Endothelial cell of umbilical vein (primary cell): ENCODE data around the gene THEM5. TPM values are rescaled to one million over a fixed set of nuclear protein-coding genes. Genes with fewer than 3 reads are reported as not detected.

Source experiments
- BruUV-seq: library from RNA; stranded (reverse); fragments of 400-500 nt; replicated peaks from 2 replicates; lab custom pipeline; 2021; lab: Mats Ljungman, UMichigan
- CTCF ChIA-PET: fragments of 300-600, 350-600 bp; sonication (Branson Sonifier 250); formaldehyde crosslinking; loops from one replicate; lab custom pipeline; 2021; ENCODE audit warnings: antibody characterized with exemption, inconsistent platforms; lab: Charles Lee
- POLR2A ChIA-PET: fragments of 300-600, 350-600 bp; sonication (Branson Sonifier 250); formaldehyde crosslinking; loops from one replicate; lab custom pipeline; 2021; ENCODE audit warnings: antibody characterized with exemption, inconsistent platforms; lab: Charles Lee
- DNase-seq: peaks from one replicate; pipeline ENCODE4 v3.0.0-alpha.2; 2011; ENCODE audit warnings: low read depth, low spot score
- FAIRE-seq: peaks from 2 replicates; lab custom pipeline; 2011; peaks lifted over from hg19 to GRCh38; lab: Jason Lieb, UNC
- H2AFZ ChIP-seq: 2 replicates; pipeline ENCODE4 v1.6.0; 2012; ENCODE audit warnings: low read depth, low read length, control low read depth, inconsistent platforms
- H3K27ac ChIP-seq: 2 replicates; pipeline ENCODE4 v1.5.1; 2011; ENCODE audit warnings: low read depth, mild to moderate bottlenecking, control low read depth, low read length, moderate library complexity; ENCODE audit not compliant: insufficient read depth
- H3K27me3 ChIP-seq, 2 experiments: 2 replicates each; pipeline versions ENCODE4 v1.6.0 to v1.6.1; 2011; ENCODE audit warnings: low read length in 2 of 2, mixed read lengths in 1 of 2; ENCODE audit not compliant: control insufficient read depth in 2 of 2, insufficient read depth in 2 of 2
- H3K36me3 ChIP-seq, 2 experiments: 2 replicates in 1 of 2; 3 replicates in 1 of 2; pipeline ENCODE4 v1.5.1; 2011; ENCODE audit warnings: low read length in 2 of 2, mild to moderate bottlenecking in 1 of 2, moderate library complexity in 1 of 2; ENCODE audit not compliant: control insufficient read depth in 2 of 2, insufficient read depth in 2 of 2; ENCODE audit errors: extremely low read depth in 1 of 2
- H3K4me1 ChIP-seq: 3 replicates; pipeline ENCODE4 v1.5.1; 2011; ENCODE audit warnings: mild to moderate bottlenecking, low read length; ENCODE audit not compliant: control insufficient read depth, insufficient read depth; ENCODE audit errors: extremely low read depth
- H3K4me2 ChIP-seq: 2 replicates; pipeline ENCODE4 v1.6.1; 2011; ENCODE audit warnings: low read length, control low read depth, mixed read lengths; ENCODE audit not compliant: insufficient read depth
- H3K4me3 ChIP-seq, 3 experiments: fragments of 200-600 bp in 1 of 3; sonication (generic), shearing (Covaris generic) in 1 of 3; replicated peaks in 1 of 3; 2 replicates each; pipeline ENCODE4 v1.5.1; 2011 to 2016; ENCODE audit warnings: control low read depth in 3 of 3, low read length in 3 of 3, mild to moderate bottlenecking in 2 of 3, inconsistent platforms in 1 of 3, low read depth in 1 of 3, moderate library complexity in 1 of 3; ENCODE audit not compliant: insufficient read depth in 1 of 3
- H3K79me2 ChIP-seq: 2 replicates; pipeline ENCODE4 v1.6.0; 2012; ENCODE audit warnings: low read length, inconsistent platforms; ENCODE audit not compliant: control insufficient read depth, insufficient read depth
- H3K9ac ChIP-seq: replicated peaks from 2 replicates; pipeline ENCODE3; 2011; ENCODE audit warnings: low read length, control low read depth; ENCODE audit not compliant: insufficient read depth; ENCODE audit errors: extremely low read depth
- H3K9me1 ChIP-seq: replicated peaks from 3 replicates; pipeline ENCODE4 v1.6.0; 2011; ENCODE audit warnings: mild to moderate bottlenecking, low read length; ENCODE audit not compliant: control insufficient read depth, insufficient read depth; ENCODE audit errors: extremely low read depth
- H3K9me3 ChIP-seq: replicated peaks from 2 replicates; pipeline ENCODE4 v1.5.1; 2012; ENCODE audit warnings: low read length, inconsistent platforms; ENCODE audit not compliant: control insufficient read depth, insufficient read depth
- H4K20me1 ChIP-seq: replicated peaks from 2 replicates; pipeline ENCODE3; 2011; ENCODE audit warnings: mild to moderate bottlenecking, low read length; ENCODE audit not compliant: control insufficient read depth, insufficient read depth; ENCODE audit errors: extremely low read depth
- CTCF ChIP-seq, 2 donors: IDR thresholded peaks; 1 replicate in 1 of 2; 2 replicates in 1 of 2; pipeline ENCODE4 v1.5.1; 2011; ENCODE audit warnings: low read length in 2 of 2, mild to moderate bottlenecking in 2 of 2, moderate library complexity in 2 of 2, control low read depth in 1 of 2, inconsistent platforms in 1 of 2, low read depth in 1 of 2; ENCODE audit not compliant: insufficient read depth in 1 of 2; ENCODE audit errors: extremely low read depth in 1 of 2
- EZH2 ChIP-seq: IDR thresholded peaks from 2 replicates; pipeline ENCODE4 v1.6.1; 2012; ENCODE audit warnings: borderline replicate concordance, low read depth, mild to moderate bottlenecking, moderate library complexity, low read length, inconsistent platforms; ENCODE audit not compliant: severe bottlenecking
- FOS ChIP-seq: IDR thresholded peaks from 2 replicates; pipeline ENCODE4 v1.6.1; 2011; ENCODE audit warnings: mild to moderate bottlenecking, low read length, moderate library complexity, borderline replicate concordance; ENCODE audit not compliant: insufficient read depth
- GATA2 ChIP-seq: IDR thresholded peaks from 2 replicates; pipeline ENCODE4 v1.7.0; 2011; ENCODE audit warnings: low read depth, mild to moderate bottlenecking, moderate library complexity, mixed read lengths, low read length; ENCODE audit not compliant: insufficient read length, insufficient read depth
- JUN ChIP-seq: IDR thresholded peaks from 2 replicates; pipeline ENCODE4 v1.6.1; 2011; ENCODE audit warnings: borderline replicate concordance, low read depth; ENCODE audit not compliant: insufficient read length, insufficient read depth
- MAX ChIP-seq: IDR thresholded peaks from 2 replicates; pipeline ENCODE4 v1.6.1; 2011; ENCODE audit not compliant: insufficient read depth, insufficient read length
- MYC ChIP-seq: IDR thresholded peaks from one replicate; pipeline ENCODE4 v1.6.1; 2011; ENCODE audit warnings: mild to moderate bottlenecking, low read depth, low read length
- POLR2A ChIP-seq: IDR thresholded peaks from 2 replicates; pipeline ENCODE4 v1.6.1; 2012; ENCODE audit warnings: low read depth, mild to moderate bottlenecking, control low read depth, low read length
- POLR2AphosphoS5 ChIP-seq: IDR thresholded peaks from 2 replicates; pipeline ENCODE4 v1.6.1; 2012; ENCODE audit warnings: low read depth, mild to moderate bottlenecking, control low read depth, low read length, moderate library complexity; ENCODE audit not compliant: insufficient read depth
- dilution Hi-C: fragments of 300-500 bp; cut with MboI; formaldehyde crosslinking; loops from one replicate; pipeline ENCODE4 v1.15.0; 2019; ENCODE audit warnings: low sequenced_read_pairs; ENCODE audit not compliant: extremely low pct_ligation_motif_present
- intact Hi-C: fragments of 100-400 bp; cut with micrococcal nuclease; formaldehyde crosslinking; loops from one replicate; pipeline ENCODE4 v1.10.0; 2022
- polyA plus RNA-seq, 4 experiments: library from polyadenylated mRNA; depleted of rRNA in 3 of 4; stranded (reverse) in 3 of 4; unstranded in 1 of 4; fragments of >200 nt; gene quantifications; 2 replicates each; pipeline versions ENCODE4 v1.2.1 to v1.2.3, GENCODE V29; 2011 to 2012; ENCODE audit warnings: missing spikeins in 1 of 4
- total RNA-seq: library from RNA; stranded (reverse); gene quantifications from 2 replicates; pipeline ENCODE4 v1.2.3, GENCODE V29; 2021

The THEM5 gene
- total and polyA plus RNA-seq, 2 donors (not counting 3 experiments of a cell fraction or from before 2014, with no cell fraction given), result not detected

- ChIA-PET POLR2A (no interaction called here), CTCF (no interaction called here)
- Histone ChIP-seq H4K20me1 (no peaks in the 10 kb centered on the region), H3K27ac (no peak within 1 kb of the TSS), H3K36me3 (no peaks in the 10 kb centered on the region), H3K4me1 (peaks cover 12% of the 10 kb centered on the region), H2AFZ (peak within 1 kb of the TSS; percentile 78), H3K79me2 (no peaks in the 10 kb centered on the region), H3K9me3 (no peaks in the 10 kb centered on the region), H3K4me3 (peak within 1 kb of the TSS in 1 of 3 experiments; percentile 36), H3K9me1 (no peaks in the 10 kb centered on the region), H3K27me3 (peaks cover 7 to 12% of the 10 kb centered on the region in 2 experiments), H3K4me2 (peak within 1 kb of the TSS; percentile 50), H3K9ac (no peak within 1 kb of the TSS)
- dilution Hi-C loops (no loop called here), intact Hi-C loops (loop anchor here (5.0 kb wide), 2 partner anchors 492 to 537 kb away; partner anchors contain the start of gene RFX5)
- BruUV-seq, result no TSS peak
- no peak for DNase-seq
- no peak for FAIRE-seq
- TF ChIP-seq POLR2A (no peak), GATA2 (no peak), FOS (no peak), JUN (no peak), POLR2AphosphoS5 (no peak)
Observed at GRCh38 chr1:151839457-151840403, 13.8 kb downstream of the THEM5 start, which contains the start of gene C2CD4D. Gene C2CD4D (minus strand): TSS chr1:151839820. CDS start chr1:151838989, 831 bp downstream.

- DNase-seq (no peak), FAIRE-seq (no peak)
- CTCF ChIA-PET, result no interaction called here
- H3K9me1 ChIP-seq, result no peaks in the 10 kb centered on the region
- intact Hi-C loops (loop anchor here (5.0 kb wide), 2 partner anchors 492 to 537 kb away; partner anchors contain the start of gene RFX5), dilution Hi-C loops (no loop called here)
- H3K27ac ChIP-seq, result no peak overlapping the region
- no peaks in the 10 kb centered on the region for H3K9me3 ChIP-seq
- H3K4me1 ChIP-seq, result peaks cover 12% of the 10 kb centered on the region
- POLR2A ChIA-PET, result no interaction called here
- no TSS peak for BruUV-seq
- H3K9ac ChIP-seq, result no peak overlapping the region
- no peaks in the 10 kb centered on the region for H4K20me1 ChIP-seq
- no peaks in the 10 kb centered on the region for H3K79me2 ChIP-seq
- H2AFZ ChIP-seq, result peak overlapping the region; percentile 78
- TF ChIP-seq JUN (no peak), POLR2A (no peak), POLR2AphosphoS5 (no peak), GATA2 (no peak), FOS (no peak), EZH2 (no peak), CTCF (IDR thresholded peaks at IDR 0.05; ENCODE audit: extremely low read depth in 1 of 2, insufficient read depth in 1 of 2, low read depth in 1 of 2, low read length in 2 of 2) (no peak), MYC (no peak), MAX (no peak)
- no peaks in the 10 kb centered on the region for H3K36me3 ChIP-seq
- peaks cover 7 to 9% of the 10 kb centered on the region in 2 experiments for H3K27me3 ChIP-seq
- peak overlapping the region; percentile 50 for H3K4me2 ChIP-seq
- peak overlapping the region in 1 of 3 experiments; percentile 2 for H3K4me3 ChIP-seq
Observed at GRCh38 chr1:151839082-151839412, 14.5 kb downstream of the THEM5 start.
